Esophagus squamous epithelium (tissue), 4 donors: ENCODE results near the gene ABCA8.

Source experiments
- POLR2A ChIP-seq, 4 donors: fragments of 450-650 bp; IDR thresholded peaks; one replicate each; pipeline ENCODE4 v1.6.1; 2017; ENCODE audit warnings: antibody characterized with exemption in 4 of 4, mild to moderate bottlenecking in 4 of 4, moderate library complexity in 3 of 4
- TF ChIP-seq, protein P1 (sequence below), 6 experiments: fragments of 450-650 bp in 4 of 6; fragments of 200-600 bp in 2 of 6; sonication (generic) in 2 of 6; IDR thresholded peaks; one replicate each; pipeline ENCODE4 v1.5.1; 2016 to 2019; ENCODE audit warnings: antibody characterized with exemption in 6 of 6, mild to moderate bottlenecking in 4 of 6, moderate library complexity in 4 of 6

DNA sequence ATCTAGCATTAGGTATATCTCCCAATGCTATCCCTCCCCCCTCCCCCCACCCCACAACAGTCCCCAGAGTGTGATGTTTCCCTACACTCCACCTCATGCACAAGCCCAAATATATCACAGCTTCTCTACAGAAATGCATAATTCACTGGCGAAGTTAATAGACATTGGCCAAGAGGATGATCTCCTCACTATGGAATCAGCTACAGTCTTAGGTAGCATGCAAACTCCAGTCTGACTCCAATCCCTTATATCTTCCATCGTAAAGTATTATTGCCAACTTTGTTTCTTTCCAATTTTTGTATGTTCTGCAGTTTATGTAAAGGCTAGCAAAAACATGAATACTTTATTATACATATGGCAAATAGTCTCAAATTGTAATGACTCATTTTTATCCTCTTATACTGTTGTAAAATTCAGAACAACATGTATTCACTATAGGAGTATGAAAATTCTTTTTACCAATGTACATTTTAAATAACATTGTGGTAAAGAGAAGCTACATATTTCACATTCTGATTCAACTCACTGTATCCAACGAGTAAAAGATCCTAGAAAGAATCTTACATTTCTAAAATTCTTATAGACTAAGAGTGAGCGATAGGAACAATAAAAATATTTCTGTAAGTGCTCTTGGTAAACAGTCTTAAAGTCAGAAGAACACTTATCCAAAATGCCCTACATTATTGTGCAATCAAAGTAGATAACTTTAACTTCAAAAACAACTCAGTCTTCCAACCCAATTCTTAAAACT, 871 bp downstream of the ABCA8 start:
- TF ChIP-seq, protein P1, sequence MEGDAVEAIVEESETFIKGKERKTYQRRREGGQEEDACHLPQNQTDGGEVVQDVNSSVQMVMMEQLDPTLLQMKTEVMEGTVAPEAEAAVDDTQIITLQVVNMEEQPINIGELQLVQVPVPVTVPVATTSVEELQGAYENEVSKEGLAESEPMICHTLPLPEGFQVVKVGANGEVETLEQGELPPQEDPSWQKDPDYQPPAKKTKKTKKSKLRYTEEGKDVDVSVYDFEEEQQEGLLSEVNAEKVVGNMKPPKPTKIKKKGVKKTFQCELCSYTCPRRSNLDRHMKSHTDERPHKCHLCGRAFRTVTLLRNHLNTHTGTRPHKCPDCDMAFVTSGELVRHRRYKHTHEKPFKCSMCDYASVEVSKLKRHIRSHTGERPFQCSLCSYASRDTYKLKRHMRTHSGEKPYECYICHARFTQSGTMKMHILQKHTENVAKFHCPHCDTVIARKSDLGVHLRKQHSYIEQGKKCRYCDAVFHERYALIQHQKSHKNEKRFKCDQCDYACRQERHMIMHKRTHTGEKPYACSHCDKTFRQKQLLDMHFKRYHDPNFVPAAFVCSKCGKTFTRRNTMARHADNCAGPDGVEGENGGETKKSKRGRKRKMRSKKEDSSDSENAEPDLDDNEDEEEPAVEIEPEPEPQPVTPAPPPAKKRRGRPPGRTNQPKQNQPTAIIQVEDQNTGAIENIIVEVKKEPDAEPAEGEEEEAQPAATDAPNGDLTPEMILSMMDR (IDR thresholded peaks at IDR 0.05), result no peak
- TF ChIP-seq POLR2A (IDR thresholded peaks at IDR 0.05), result no peak
